NCI-H524 (cell line): ENCODE data around the gene KCNQ1.

Experiments used
- DNase-seq, 2 experiments: peaks; one replicate each; lab custom pipeline; 2025; lab: John Stamatoyannopoulos, UW

The KCNQ1 gene

GRCh38 chr11:2824851-2825250 is 380.0 kb downstream of the KCNQ1 start:
- no peak for DNase-seq

- DNase-seq, result no peak
Measured at GRCh38 chr11:2825261-2825888, 380.6 kb downstream of the KCNQ1 start.

- no peak for DNase-seq
Measured at GRCh38 chr11:2825889-2826678, 381.3 kb downstream of the KCNQ1 start.

- no peak for DNase-seq
Measured at GRCh38 chr11:2826679-2827056, 381.9 kb downstream of the KCNQ1 start.

- no peak for DNase-seq
Measured at GRCh38 chr11:2827256-2827655, 382.4 kb downstream of the KCNQ1 start.

- no peak for DNase-seq
Measured at GRCh38 chr11:2827792-2828191, 383.0 kb downstream of the KCNQ1 start.

GRCh38 chr11:2828585-2829330 is 383.9 kb downstream of the KCNQ1 start:
- DNase-seq, result no peak

- no peak for DNase-seq
Measured at GRCh38 chr11:2830030-2830812, 385.4 kb downstream of the KCNQ1 start.

GRCh38 chr11:2830886-2831285 is 386.1 kb downstream of the KCNQ1 start:
- DNase-seq, result no peak

GRCh38 chr11:2831781-2832532 is 387.1 kb downstream of the KCNQ1 start:
- no peak for DNase-seq

GRCh38 chr11:2832533-2833020 is 387.8 kb downstream of the KCNQ1 start:
- no peak for DNase-seq

GRCh38 chr11:2833051-2833715 is 388.4 kb downstream of the KCNQ1 start:
- DNase-seq, result no peak

- no peak for DNase-seq
Measured at GRCh38 chr11:2833716-2834502, 389.1 kb downstream of the KCNQ1 start.

- DNase-seq, result no peak
Measured at GRCh38 chr11:2834503-2835273, 389.9 kb downstream of the KCNQ1 start.

GRCh38 chr11:2835296-2835695 is 390.5 kb downstream of the KCNQ1 start:
- no peak for DNase-seq

GRCh38 chr11:2835751-2836150 is 390.9 kb downstream of the KCNQ1 start:
- no peak for DNase-seq

- no peak for DNase-seq
Measured at GRCh38 chr11:2836315-2837095, 391.7 kb downstream of the KCNQ1 start.

- no peak for DNase-seq
Measured at GRCh38 chr11:2837096-2837601, 392.3 kb downstream of the KCNQ1 start.
